NCI-H1417 (cell line): ENCODE measurements around the gene GLI1.
"Not testable (repeated sequence)": the region's sequence is repeated elsewhere in the genome, so short reads cannot be mapped to it uniquely, and the experiment has no call there.

Source experiments
- DNase-seq, 3 experiments: peaks; one replicate each; lab custom pipeline; 2025; lab: John Stamatoyannopoulos, UW

GLI1 gene

DNA sequence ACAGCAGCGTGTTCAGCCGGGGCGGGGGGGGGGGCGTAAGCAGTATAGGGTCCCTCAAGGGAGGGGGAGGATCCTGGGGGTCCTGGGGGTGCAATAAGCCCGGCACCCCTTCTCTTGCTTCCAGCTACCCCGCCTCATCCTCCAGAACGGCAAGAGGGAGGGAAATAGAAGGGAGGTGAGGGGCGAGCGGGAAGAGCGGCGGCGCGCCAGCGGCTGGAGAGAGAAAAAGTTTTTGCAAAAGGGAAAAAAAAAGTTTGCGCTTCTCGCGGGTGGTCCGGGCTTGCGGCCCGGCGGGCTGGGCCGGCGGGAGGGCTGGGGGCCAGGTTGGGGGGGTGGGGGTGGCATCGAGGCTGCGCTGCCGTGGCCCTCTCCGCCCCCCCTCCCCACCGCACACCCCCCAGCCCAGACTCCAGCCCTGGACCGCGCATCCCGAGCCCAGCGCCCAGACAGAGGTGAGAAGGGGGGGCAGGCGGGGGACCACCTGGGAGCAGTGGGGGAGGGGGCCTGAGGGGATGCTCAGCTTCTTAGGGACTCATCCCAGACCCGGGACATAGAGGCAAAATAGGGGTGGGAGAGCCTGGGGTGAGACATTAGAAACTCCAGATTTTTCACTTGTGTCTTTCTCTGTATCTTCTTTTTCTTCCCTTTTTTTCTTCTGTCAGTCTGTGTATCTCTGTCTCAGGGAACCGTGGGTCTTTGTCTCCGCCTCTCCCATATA is at the start of gene GLI1:
Gene GLI1, plus strand, starts transcription at position 36 of the 718 bp plus-strand sequence. CDS start 3,907 bp downstream, outside the sequence.
- DNase-seq, result no peak

DNA sequence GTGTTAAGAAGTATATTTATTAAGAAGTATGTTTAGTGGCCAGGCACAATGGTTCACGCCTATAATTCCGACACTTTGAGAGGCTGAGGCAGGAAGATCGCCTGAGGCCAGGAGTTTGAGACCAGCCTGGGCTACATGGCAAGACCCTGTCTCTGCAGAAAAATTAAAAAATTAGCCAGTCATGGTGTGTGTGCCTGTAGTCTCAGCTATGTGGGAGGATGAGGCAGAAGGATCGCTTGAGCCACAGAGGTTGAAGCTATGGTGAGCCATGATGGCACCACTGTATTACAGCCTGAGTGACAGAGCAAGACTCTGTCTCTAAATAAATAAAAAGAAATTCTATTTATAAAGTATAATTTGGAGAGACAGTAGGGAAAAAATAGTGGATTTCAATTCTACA is 49.1 kb upstream of the GLI1 start:
- DNase-seq, result no peak

DNA sequence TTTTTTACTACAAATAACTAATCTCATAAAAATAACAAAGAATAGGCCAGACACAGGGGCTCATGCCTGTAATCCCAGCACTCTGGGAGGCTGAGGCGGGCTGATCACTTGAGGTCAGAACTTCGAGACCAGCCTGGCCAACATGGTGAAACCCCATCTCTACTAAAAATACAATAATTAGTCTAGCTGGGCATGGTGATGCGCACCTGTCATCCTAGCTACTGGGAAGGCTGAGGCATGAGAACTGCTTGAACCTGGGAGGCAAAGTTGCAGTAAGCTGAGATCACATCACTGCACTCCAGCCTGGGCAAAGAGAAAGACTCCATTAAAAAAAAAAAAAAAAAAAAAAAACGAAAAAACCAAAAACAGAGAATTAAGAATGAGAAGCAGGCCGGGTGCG is 45.4 kb upstream of the GLI1 start:
- not testable (repeated sequence) for DNase-seq

DNA sequence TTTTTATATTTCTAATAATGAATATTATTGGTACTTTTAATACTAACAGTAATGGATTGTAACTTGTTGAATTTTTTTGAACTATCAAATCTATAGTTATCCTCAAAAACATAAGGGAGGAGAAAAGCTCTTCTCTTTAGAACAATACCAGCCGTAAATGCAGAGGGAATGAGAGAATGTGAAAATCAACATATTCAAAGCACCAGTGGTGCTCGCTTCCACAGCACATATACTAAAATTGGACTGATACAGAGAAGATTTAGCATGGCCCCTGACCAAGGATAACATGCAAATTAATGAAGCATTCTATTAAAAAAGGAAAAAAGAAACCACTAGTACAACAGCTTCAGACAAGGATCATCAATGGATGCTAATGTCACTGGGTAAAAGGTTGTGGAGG is 44.5 kb upstream of the GLI1 start:
- no peak for DNase-seq

DNA sequence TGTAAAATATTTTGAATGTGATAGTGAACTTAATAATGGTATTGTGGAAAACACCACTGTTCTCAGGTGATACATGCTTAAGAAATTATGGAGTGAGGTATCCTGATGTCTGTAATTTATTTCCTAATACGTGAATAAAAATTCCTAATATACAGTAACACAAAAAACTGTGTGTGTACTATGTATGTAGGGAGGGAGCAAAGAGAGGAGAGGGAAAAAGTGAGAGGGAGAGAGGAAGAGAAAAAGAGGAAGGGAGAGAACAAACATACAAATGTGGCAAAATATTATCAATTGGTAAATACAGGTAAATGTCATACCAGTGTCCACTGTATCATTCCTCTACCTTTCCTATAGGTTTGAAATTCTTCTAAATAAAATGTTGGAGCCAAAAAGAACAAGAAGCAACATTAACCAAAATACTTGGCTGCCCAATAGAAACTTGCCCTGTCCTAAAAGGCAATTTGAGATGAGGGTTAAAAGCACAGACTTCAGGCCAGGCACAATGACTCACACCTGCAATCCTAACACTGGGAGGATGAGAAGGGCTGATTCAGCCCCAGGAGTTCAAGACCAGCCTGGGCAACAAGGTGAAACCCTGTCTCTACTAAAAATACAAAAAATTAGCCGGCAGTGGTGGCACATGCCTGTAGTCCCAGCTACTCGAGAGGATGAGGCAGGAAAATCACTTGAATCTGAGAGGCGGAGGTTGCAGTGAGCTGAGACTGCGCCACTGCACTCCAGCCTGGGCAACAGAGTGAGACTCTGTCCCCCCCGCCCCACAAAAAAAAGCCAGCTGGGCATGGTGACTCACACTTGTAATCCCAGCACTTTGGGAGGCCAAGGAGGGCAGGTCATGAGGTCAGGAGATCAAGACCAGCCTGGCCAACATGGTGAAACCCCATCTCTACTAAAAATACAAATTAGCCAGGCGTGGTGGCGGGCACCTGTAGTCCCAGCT is 43.3 kb upstream of the GLI1 start:
- DNase-seq, result no peak

DNA sequence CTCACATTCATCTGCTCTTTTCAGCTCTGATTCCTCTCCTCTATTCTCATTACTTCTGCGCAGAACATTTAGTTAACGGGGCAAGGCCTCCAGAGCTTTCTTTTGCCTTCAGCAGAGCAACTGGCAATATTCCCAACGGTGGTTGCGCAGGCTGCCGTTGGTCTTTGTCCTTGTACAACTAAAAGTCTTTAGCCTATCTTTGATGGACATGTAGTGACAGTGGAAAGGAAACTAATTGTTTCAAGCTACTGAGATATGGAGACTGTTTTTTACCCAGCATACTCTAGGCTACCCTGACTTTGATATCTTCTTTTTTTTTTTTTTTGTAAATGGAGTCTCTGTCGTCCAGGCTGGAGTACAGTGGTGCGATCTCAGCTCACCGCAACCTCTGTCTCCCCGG is 41.3 kb upstream of the GLI1 start:
- DNase-seq, result no peak

DNA sequence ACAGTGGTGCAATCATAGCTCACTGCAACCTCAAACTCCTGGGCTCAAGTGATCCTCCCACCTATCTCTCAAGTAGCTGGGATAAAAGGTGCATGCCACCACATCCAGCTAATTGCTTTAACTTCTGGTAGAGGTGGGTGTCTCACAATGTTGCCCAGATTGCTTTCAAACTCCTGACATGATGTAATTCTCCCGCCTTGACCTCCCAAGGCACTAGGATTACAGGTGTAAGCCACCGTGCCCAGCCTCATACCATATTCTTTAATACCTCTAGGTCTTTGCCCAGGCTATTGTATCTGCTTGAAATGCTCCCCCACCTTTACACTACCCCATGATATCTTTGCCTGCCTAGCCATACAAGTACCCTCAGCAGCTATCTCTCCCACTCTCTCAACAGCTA is 40.1 kb upstream of the GLI1 start:
- no peak for DNase-seq

DNA sequence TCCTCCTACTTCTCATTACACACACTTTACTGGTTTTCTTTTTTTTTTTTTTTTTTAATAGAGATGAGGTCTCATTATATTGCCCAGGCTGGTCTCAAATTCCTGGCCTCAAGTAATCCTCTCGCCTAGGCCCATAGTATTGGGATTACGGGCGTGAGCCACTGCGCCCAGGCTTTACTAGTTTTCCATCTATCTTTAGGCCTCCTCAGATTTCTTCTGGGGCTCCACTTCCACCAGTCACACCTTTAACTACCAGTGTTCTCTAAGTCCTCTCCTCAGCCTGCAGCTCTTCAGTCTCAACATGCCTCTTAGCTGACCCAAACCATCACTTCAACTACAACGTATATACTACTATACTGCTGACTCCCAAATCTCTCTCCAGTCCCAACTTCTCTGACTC is 39.1 kb upstream of the GLI1 start:
- DNase-seq, result no peak

DNA sequence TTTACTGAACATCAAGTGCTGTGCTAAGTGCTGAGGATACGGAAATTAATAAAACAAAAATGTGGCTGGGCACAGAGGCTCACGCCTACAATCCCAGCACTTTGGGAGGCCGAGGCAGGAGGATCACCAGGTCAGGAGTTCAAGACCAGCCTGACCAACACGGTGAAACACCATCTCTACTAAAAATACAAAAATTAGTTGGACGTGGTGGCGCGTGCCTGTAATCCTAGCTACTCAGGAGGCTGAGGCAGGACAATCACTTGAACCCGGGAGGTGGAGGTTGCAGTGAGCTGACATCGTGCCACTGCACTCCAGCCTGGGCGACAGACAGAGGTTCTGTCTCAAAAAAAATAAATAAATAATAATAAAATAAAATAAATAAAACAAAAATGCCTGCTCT is 32.6 kb upstream of the GLI1 start:
- DNase-seq, result not testable (repeated sequence)

DNA sequence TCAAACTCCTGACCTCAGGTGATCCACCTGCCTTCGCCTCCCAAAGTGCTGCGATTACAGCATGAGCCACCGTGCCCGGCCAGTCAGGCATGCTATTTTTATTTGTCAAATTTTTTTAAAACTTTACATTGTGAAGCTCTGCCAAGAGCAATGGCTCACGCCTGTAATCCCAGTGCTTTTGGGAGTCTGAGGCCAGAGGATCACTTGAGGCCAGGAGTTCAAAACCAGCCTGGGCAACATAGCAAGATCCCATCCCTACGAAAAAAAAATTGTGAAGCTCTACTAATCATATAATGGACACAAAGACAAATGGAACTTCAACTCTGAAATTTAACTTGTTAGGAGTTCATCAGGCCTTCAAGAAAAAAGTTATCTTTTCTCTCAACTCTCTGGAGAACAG is 30.6 kb upstream of the GLI1 start:
- no peak for DNase-seq

DNA sequence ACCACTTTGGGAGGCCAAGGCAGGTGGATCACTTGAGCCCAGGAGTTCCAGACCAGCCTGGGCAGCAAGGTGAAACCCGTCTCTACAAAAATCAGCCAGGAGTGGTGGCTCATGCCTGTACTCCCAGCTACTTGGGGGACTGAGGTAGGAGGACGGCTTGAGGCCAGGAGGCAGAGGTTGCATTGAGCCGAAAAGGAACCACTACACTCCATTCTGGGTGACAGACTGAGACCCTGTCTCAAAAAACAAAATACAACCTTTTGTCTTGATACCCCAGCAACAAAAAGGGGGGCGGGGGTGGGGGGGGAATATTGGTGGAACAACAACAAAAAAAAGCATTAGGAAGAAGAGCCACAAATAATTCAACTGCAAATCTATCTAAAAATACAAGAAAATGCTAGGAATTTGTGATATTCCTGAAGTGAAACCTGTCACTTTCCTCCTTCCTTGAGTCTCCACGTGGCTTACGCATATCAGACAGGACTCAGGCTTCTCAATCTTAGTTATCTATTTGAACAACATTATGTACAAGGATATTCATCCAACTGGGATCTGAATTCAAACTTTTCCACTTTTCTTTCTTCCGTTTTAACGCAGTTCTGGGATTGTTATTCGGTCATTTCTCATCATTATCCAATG is 30.0 kb upstream of the GLI1 start:
- no peak for DNase-seq

DNA sequence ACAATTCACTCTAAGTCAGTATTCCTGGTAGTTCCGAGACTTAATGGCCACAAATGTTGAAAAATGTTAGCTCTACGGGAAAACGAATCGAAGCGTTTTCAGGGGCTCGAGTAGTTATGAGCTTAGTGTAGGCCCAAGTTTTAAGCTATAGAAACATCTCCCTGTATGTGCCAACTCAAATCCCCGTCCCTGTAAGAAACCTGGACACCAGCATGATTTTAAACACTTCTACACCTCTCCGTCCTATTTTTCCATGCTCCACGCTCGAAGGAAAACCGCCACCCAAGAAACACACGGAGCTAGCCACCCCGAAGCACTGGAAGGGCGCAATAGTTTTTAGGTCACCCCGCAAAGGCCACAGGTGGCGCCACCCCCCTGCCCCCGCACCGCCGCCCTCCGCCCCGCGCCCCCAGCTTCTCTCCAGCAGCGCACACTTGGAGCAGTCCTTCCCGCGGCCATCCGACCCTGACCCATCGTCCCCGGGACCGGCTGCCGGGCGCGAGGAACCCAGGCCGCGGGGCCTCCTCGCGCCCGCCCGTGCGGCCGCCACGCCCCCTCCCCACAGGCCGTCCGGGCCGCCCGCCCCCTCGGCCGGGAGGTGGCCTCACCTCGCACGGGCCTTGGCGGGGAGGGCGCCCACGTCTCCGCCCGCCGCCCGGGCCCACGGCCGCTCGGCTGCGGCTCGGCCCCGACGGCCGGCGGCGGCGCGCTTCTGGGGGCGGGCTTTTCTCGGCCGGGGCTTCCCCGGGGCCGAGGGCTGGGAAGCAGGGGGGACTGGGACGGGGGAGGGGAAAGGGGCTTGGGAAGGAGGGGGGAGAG is 29.3 kb upstream of the GLI1 start:
- DNase-seq, result peak in 2 of 3 experiments; percentile 81 to 91

DNA sequence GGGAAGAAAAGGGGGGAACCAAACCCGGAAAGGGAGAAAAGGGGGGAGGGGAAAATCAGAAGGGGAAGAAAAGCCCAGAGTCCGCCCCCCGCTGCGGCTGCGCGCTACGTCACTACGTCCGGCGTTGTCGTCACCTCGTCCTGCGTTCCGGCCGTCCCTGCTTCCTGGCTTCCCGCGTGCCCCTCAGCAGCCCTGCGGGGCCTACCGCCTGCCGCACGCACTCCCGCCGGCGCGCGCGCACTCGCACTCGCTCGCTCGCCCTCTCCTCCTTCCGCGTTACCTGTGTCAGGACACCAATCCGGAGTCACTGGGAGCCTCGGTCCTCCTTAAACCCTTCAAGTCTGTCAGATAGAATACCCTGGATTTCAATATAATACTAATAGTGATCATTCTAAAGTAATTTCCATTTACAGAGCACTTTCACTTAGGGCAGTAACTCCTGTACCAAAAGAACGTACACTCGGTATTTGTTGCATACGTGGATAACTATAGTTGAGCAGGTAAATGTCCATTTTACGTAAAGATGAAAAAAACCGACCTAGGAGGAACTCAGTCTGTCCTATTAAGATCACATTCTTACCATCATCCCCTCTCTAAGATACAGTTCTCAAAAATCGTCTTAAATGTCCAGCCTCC is 28.5 kb upstream of the GLI1 start, which contains the start of gene R3HDM2:
Gene R3HDM2, minus strand, starts transcription at position 113 of the 636 bp plus-strand sequence. CDS start 120,615 bp downstream, outside the sequence.
- peak; percentile 96 to 98 (median 96) for DNase-seq

DNA sequence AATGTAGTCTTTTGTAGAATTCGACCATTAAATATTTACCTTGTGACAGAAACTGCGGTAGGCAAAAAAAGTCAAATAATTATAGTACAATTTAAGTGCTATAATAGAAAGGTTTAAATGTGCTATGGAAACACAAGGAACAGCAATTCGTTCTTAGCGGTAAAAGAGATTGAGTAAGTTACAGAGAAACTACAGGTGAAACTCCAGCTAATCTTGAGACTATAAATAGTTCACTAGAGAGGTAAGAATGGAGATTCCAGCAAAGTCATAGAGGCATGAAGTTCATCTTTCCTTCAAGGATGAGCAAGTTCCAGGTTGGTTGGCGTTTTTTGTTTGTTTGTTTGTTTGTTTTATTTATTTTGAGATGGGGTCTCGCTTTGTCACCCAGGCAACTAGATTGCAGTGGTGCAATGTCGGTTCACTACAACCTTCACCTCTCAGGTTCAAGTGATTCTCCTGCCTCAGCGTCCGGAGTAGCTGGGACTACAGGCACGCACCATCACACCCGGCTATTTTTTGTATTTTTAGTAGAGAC is 27.9 kb upstream of the GLI1 start:
- DNase-seq, result no peak

DNA sequence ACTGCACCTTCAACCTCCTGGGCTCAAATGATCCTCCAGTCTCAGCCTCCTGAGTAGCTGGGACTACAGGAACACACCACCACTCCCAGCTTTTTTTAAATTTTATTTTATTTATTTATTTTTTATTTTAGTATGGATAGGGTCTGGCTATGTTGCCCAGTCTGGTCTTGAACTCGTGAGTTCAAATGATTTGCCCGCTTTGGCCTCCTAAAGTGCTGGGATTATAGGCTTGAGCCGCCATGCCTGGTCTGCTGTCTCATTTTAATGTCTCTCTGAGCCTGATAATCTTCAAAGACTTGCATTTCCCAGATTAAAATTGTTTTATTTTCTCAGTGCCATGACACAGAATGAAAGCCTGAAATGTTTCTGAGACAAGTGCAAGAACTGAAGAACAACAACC is 26.2 kb upstream of the GLI1 start:
- no peak for DNase-seq

DNA sequence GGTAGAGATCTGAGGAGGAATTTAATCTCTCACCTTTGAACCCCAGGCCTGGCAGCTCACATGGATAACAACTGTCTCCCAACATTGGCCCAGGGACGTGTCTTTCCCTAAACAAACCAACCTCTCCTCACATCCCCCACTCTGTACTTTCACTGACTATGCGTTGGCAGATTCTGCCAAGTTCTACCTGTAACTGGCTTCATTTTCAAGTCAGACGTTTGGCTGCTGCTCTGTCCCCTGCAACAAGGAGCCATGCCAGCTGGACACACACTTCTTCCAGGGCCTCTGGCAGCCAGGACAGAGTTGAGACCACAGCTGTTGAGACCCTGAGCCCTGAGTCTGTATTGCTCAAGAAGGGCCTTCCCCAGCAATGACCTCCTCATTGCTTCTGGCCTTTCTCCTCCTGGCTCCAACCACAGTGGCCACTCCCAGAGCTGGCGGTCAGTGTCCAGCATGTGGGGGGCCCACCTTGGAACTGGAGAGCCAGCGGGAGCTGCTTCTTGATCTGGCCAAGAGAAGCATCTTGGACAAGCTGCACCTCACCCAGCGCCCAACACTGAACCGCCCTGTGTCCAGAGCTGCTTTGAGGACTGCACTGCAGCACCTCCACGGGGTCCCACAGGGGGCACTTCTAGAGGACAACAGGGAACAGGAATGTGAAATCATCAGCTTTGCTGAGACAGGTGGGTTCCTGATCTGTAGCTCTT is 24.9 kb upstream of the GLI1 start, which contains the start of gene INHBC:
Gene INHBC, plus strand, starts transcription at position 268 of the 707 bp plus-strand sequence. Its CDS starts 103 bp downstream, at position 371.
- DNase-seq, result no peak

DNA sequence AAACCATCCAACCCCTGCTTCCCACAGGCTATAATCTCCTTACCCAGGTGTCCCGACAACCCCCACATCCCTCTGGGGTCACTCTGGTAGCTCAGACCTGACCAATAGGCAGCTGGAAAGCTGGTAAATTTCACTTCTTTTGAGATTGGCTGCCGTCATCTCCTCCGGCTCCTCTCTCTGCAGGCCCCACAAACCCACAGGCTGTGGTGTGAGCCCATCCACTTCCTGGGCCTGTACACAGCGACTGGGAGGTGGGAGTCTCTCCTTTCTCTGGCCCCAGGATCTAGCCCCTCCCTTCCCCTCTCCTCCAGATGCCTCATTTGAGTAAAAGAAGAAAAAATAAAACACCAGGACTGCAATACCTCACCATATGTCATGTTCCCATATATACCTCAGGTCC is 24.3 kb upstream of the GLI1 start:
- DNase-seq, result no peak

DNA sequence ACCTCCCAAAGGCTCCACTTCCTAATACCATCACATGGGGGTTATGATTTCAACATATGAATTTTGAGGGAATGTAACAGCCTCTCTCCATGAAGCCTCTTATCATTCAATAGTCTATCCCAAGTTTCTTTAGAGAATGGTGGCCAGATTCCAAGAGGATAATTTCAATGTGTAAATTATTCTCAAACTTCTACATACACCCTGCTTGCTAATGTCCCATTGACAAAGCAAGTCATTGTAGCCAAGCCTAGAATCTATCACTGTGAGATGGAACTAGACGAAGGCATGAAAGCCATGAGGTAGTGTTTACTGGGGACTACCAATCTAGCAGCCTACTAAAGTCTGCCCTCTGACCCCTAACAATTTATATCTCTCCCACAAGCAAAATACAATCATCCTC is 21.2 kb upstream of the GLI1 start:
- no peak for DNase-seq

DNA sequence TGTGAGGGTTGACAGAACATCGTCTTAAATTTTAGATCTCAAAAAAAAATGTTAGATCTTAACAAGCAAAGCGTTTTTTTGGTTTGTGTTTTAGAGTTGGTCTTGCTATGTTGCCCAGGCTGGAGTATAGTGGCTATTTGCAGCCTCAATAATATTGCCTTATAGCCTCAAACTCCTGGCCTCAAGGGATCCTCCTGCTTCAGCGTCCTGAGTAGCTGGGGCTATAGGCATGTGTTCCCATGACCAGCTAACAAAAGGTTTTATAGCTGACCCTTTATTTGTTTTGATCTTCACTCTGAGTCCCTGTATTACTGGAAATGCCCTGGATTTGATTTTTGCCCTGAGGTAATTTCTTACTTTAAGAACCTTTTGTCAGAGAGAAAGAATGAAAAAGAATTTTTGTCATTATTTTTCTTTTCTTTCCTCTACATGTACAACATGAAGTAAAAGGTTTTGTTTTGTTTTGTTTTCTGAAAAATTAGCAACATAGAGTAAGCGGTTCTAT is 19.8 kb upstream of the GLI1 start:
- no peak for DNase-seq

DNA sequence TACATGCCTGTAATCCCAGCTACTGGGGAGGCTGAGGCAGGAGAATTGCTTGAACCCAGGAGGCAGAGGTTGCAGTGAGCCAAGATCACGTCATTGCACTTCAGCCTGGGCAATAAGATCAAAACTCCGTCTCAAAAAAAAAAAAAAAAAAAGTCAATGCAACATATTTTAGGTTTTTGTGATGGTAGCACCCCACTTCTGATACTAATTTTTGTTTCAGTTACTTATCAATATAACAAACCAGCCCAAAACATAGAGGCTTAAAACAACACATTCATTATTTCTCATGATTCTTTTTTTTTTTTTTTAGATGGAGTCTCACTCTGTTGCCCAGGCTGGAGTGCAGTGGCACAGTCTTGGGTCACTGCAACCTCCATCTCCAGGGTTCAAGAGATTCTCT is 18.2 kb upstream of the GLI1 start:
- not testable (repeated sequence) for DNase-seq
